22Rv1 (cell line): ENCODE results near the gene MAPKAPK3.

Source experiments
- ZFX ChIP-seq: fragments of 450-650 bp; IDR thresholded peaks from 2 replicates; pipeline ENCODE4 v1.6.1; 2017; ENCODE audit warnings: antibody characterized with exemption, borderline replicate concordance
- TF ChIP-seq, protein P1 (sequence below): fragments of 450-650 bp; IDR thresholded peaks from 2 replicates; pipeline ENCODE4 v1.5.1; 2017; ENCODE audit warnings: mild to moderate bottlenecking

DNA sequence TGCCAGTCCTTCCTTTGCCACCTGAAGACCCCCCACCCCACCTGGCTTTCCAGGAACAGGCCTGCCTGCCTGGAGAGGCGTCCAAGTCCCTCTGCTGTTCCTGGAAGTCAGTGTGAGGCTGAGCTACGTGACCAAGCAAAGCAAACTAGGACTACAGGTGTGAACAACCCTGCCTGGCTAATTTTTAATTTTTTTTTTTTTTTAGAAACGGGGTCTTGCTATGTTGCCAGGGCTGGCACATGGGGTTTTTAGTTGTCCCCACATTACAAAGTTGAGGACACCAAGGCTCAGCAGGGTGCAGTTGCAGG, 30.2 kb upstream of the MAPKAPK3 start:
- TF ChIP-seq, protein P1, sequence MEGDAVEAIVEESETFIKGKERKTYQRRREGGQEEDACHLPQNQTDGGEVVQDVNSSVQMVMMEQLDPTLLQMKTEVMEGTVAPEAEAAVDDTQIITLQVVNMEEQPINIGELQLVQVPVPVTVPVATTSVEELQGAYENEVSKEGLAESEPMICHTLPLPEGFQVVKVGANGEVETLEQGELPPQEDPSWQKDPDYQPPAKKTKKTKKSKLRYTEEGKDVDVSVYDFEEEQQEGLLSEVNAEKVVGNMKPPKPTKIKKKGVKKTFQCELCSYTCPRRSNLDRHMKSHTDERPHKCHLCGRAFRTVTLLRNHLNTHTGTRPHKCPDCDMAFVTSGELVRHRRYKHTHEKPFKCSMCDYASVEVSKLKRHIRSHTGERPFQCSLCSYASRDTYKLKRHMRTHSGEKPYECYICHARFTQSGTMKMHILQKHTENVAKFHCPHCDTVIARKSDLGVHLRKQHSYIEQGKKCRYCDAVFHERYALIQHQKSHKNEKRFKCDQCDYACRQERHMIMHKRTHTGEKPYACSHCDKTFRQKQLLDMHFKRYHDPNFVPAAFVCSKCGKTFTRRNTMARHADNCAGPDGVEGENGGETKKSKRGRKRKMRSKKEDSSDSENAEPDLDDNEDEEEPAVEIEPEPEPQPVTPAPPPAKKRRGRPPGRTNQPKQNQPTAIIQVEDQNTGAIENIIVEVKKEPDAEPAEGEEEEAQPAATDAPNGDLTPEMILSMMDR, result no peak
- no peak for TF ChIP-seq ZFX
